Measurements from ENCODE around the gene SCN3A.

Gene SCN3A

GRCh38 chr2:165056564-165056963, 147.3 kb downstream of the SCN3A start:
- DNase-seq (ENCODE audit: low spot score) = no peak

- DNase-seq (ENCODE audit: low spot score) = no peak
Measured at GRCh38 chr2:165055082-165055851, 148.6 kb downstream of the SCN3A start.

GRCh38 chr2:165054652-165055051, 149.2 kb downstream of the SCN3A start:
- DNase-seq (ENCODE audit: low spot score) = no peak

GRCh38 chr2:165044505-165045303, 159.1 kb downstream of the SCN3A start:
- DNase-seq (ENCODE audit: low spot score) = no peak
